Liver (tissue), 9 donors: ENCODE results near the gene AKAP13. TPM values are rescaled to one million over a fixed set of nuclear protein-coding genes. Genes with fewer than 3 reads are reported as not detected.

ENCODE experiments used
- DNase-seq: peaks from one replicate; pipeline ENCODE4 v3.0.0-alpha.2; 2017; ENCODE audit warnings: low spot score
- H3K27ac ChIP-seq, 2 donors: one replicate each; pipeline ENCODE4 v1.7.0; 2013; ENCODE audit warnings: inconsistent platforms in 2 of 2, low read length in 2 of 2, control low read depth in 1 of 2, low read depth in 1 of 2, mild to moderate bottlenecking in 1 of 2
- H3K27me3 ChIP-seq, 4 donors: one replicate each; pipeline versions ENCODE4 v1.6.1 to v1.7.0; 2013; ENCODE audit warnings: low read length in 3 of 4, inconsistent platforms in 1 of 4, mild to moderate bottlenecking in 1 of 4, moderate library complexity in 1 of 4; ENCODE audit not compliant: control insufficient read depth in 4 of 4, insufficient read depth in 4 of 4
- H3K36me3 ChIP-seq, 4 donors: one replicate each; pipeline versions ENCODE4 v1.6.1 to v1.7.0; 2013; ENCODE audit warnings: low read length in 3 of 4, mild to moderate bottlenecking in 3 of 4, low read depth in 1 of 4, moderate library complexity in 1 of 4; ENCODE audit not compliant: control insufficient read depth in 4 of 4, insufficient read depth in 3 of 4
- H3K4me1 ChIP-seq, 4 donors: one replicate each; pipeline versions ENCODE4 v1.6.1 to v1.7.0; 2013; ENCODE audit warnings: low read length in 3 of 4, mild to moderate bottlenecking in 3 of 4, moderate library complexity in 1 of 4; ENCODE audit not compliant: control insufficient read depth in 4 of 4, insufficient read depth in 4 of 4
- H3K4me3 ChIP-seq, 3 donors: one replicate each; pipeline versions ENCODE4 v1.6.1 to v1.7.0; 2013; ENCODE audit warnings: low read length in 3 of 3, control low read depth in 1 of 3, low read depth in 1 of 3, mild to moderate bottlenecking in 1 of 3
- H3K9ac ChIP-seq, 2 donors: one replicate each; pipeline ENCODE4 v1.7.0; 2013; ENCODE audit warnings: low read length in 2 of 2, mild to moderate bottlenecking in 2 of 2, moderate library complexity in 2 of 2, control low read depth in 1 of 2, low read depth in 1 of 2
- H3K9me3 ChIP-seq, 4 donors: one replicate each; pipeline versions ENCODE4 v1.6.1 to v1.7.0; 2013; ENCODE audit warnings: low read length in 3 of 4; ENCODE audit not compliant: control insufficient read depth in 4 of 4
- ATF3 ChIP-seq: IDR thresholded peaks from 2 replicates; pipeline ENCODE4 v1.6.1; 2016; ENCODE audit warnings: antibody characterized with exemption
- EGR1 ChIP-seq, 2 donors: IDR thresholded peaks; 2 replicates each; pipeline ENCODE4 v1.6.1; 2016 to 2018; ENCODE audit warnings: antibody characterized with exemption in 2 of 2, low read depth in 2 of 2
- FOXA1 ChIP-seq: IDR thresholded peaks from 2 replicates; pipeline ENCODE4 v1.6.1; 2016; ENCODE audit warnings: antibody characterized with exemption
- FOXA2 ChIP-seq: IDR thresholded peaks from 2 replicates; pipeline ENCODE4 v1.6.1; 2016; ENCODE audit warnings: antibody characterized with exemption
- GABPA ChIP-seq, 2 donors: IDR thresholded peaks in 1 of 2; conservative IDR thresholded peaks in 1 of 2; 2 replicates each; pipeline ENCODE4 v1.6.1; 2016; ENCODE audit warnings: antibody characterized with exemption in 2 of 2, mild to moderate bottlenecking in 1 of 2, moderate library complexity in 1 of 2
- HNF4A ChIP-seq, 2 donors: conservative IDR thresholded peaks; 2 replicates each; pipeline ENCODE4 v1.6.1; 2016; ENCODE audit warnings: antibody characterized with exemption in 2 of 2, mild to moderate bottlenecking in 2 of 2
- HNF4G ChIP-seq: IDR thresholded peaks from 2 replicates; pipeline ENCODE4 v1.6.1; 2016; ENCODE audit warnings: antibody characterized with exemption
- JUND ChIP-seq, 2 donors: IDR thresholded peaks; 2 replicates each; pipeline ENCODE4 v1.6.1; 2016; ENCODE audit warnings: antibody characterized with exemption in 2 of 2
- NR2F2 ChIP-seq: IDR thresholded peaks from 2 replicates; pipeline ENCODE4 v1.6.1; 2016; ENCODE audit warnings: antibody characterized with exemption
- RAD21 ChIP-seq, 2 donors: IDR thresholded peaks; 2 replicates each; pipeline ENCODE4 v1.6.1; 2016; ENCODE audit warnings: antibody characterized with exemption in 2 of 2, mild to moderate bottlenecking in 2 of 2
- REST ChIP-seq: IDR thresholded peaks from 2 replicates; pipeline ENCODE4 v1.6.1; 2016; ENCODE audit warnings: antibody characterized with exemption, mild to moderate bottlenecking
- RXRA ChIP-seq, 2 donors: IDR thresholded peaks; 2 replicates each; pipeline ENCODE4 v1.6.1; 2017 to 2018; ENCODE audit warnings: antibody characterized with exemption in 2 of 2, mild to moderate bottlenecking in 1 of 2
- SP1 ChIP-seq: IDR thresholded peaks from 2 replicates; pipeline ENCODE4 v1.6.1; 2018; ENCODE audit warnings: antibody characterized with exemption, mild to moderate bottlenecking
- TAF1 ChIP-seq: conservative IDR thresholded peaks from 2 replicates; pipeline ENCODE4 v1.6.1; 2016; ENCODE audit warnings: antibody characterized with exemption, mild to moderate bottlenecking
- YY1 ChIP-seq: IDR thresholded peaks from 2 replicates; pipeline ENCODE4 v1.6.1; 2016; ENCODE audit warnings: antibody characterized with exemption, mild to moderate bottlenecking
- ZBTB33 ChIP-seq: IDR thresholded peaks from 2 replicates; pipeline ENCODE4 v1.6.1; 2016; ENCODE audit warnings: antibody characterized with exemption
- WGBS: extraction: QIAGEN DNeasy Blood & Tissue Kit; methylation state at CpG from one replicate; pipeline ENCODE4 v1.1.7; 2013; 5-methylcytosine and 5-hydroxymethylcytosine counted together
- polyA plus RNA-seq, 2 donors: library from polyadenylated mRNA; stranded (reverse) in 1 of 2; unstranded in 1 of 2; fragments of 200-250 nt in 1 of 2; fragments of >200 nt in 1 of 2; fragmentation: Nextera tagmentation in 1 of 2; extraction: Ambion mirVana in 1 of 2; gene quantifications; one replicate each; pipeline versions ENCODE4 v1.2.1 to v1.2.3, GENCODE V29; 2013 to 2015
- total RNA-seq, 2 donors: library from RNA; depleted of rRNA; stranded (reverse); fragments of >200 nt; gene quantifications; one replicate each; pipeline ENCODE4 v1.2.3, GENCODE V29; 2014
- TF ChIP-seq, protein P1 (sequence below): fragments of 150-350 bp; IDR thresholded peaks from 2 replicates; pipeline ENCODE4 v1.5.1; 2017; ENCODE audit warnings: improper control_type of control experiment, low read depth, low read length; ENCODE audit not compliant: missing input control
- TF ChIP-seq, protein P2 (sequence below): IDR thresholded peaks from 2 replicates; pipeline ENCODE4 v1.6.1; 2016; ENCODE audit warnings: antibody characterized with exemption
- donor health status: healthy.
- donor health status: healthy.
- donor health status: healthy.
- donor health status: healthy.
- donor health status: healthy.

The AKAP13 gene
- total and polyA plus RNA-seq, 4 donors, result 18.6 to 92.3 (median 37.4) TPM

DNA sequence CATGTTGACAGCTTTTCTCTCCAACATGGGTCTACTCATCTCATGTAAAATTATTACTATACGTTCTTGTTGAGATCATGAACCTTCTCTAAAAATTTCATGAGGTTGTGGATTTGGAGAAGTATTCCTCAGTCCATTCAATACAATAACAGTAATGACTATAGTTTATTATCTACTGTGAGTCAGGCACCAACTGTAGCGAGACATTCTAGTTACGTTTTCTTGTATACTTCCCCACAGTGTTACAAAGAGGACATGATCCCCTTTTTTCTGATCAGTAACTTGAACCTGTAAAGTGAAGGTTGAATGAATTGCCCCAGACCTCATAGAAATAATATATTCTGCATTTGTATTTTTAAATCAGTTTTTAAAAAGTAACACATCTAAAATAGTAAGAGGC lies 76.4 kb downstream of the AKAP13 start (continued):
- no peak for TF ChIP-seq ZBTB33
- TF ChIP-seq SP1, result no peak

- no peak for TF ChIP-seq RAD21 (IDR thresholded peaks at IDR 0.05)
- TF ChIP-seq REST, result no peak
- no peak for TF ChIP-seq HNF4A (conservative IDR thresholded peaks at IDR 0.05)
- TF ChIP-seq, protein P1, sequence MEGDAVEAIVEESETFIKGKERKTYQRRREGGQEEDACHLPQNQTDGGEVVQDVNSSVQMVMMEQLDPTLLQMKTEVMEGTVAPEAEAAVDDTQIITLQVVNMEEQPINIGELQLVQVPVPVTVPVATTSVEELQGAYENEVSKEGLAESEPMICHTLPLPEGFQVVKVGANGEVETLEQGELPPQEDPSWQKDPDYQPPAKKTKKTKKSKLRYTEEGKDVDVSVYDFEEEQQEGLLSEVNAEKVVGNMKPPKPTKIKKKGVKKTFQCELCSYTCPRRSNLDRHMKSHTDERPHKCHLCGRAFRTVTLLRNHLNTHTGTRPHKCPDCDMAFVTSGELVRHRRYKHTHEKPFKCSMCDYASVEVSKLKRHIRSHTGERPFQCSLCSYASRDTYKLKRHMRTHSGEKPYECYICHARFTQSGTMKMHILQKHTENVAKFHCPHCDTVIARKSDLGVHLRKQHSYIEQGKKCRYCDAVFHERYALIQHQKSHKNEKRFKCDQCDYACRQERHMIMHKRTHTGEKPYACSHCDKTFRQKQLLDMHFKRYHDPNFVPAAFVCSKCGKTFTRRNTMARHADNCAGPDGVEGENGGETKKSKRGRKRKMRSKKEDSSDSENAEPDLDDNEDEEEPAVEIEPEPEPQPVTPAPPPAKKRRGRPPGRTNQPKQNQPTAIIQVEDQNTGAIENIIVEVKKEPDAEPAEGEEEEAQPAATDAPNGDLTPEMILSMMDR, result no peak
- no peak for TF ChIP-seq SP1
- no peak for TF ChIP-seq FOXA2
- TF ChIP-seq GABPA (IDR thresholded peaks at IDR 0.05 in 1 of 2, conservative IDR thresholded peaks at IDR 0.05 in 1 of 2), result no peak
- TF ChIP-seq TAF1, result no peak
- TF ChIP-seq, protein P2, sequence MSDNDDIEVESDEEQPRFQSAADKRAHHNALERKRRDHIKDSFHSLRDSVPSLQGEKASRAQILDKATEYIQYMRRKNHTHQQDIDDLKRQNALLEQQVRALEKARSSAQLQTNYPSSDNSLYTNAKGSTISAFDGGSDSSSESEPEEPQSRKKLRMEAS, result no peak
- no peak for TF ChIP-seq ATF3
- no peak for TF ChIP-seq HNF4G
- no peak for TF ChIP-seq FOXA1
- no peak for TF ChIP-seq YY1
- no peak for TF ChIP-seq NR2F2
- no peak for TF ChIP-seq JUND (IDR thresholded peaks at IDR 0.05)
- no peak for TF ChIP-seq EGR1 (IDR thresholded peaks at IDR 0.05; ENCODE audit: low read depth in 2 of 2)
- no peak for TF ChIP-seq RXRA (IDR thresholded peaks at IDR 0.05)
- no peak for TF ChIP-seq ZBTB33
- Histone ChIP-seq H3K9ac (no peak overlapping the region), H3K4me1 (peaks cover 0 to 6% (median 0%) of the 10 kb centered on the region in 4 donors), H3K4me3 (no peak overlapping the region), H3K9me3 (no peaks in the 10 kb centered on the region), H3K36me3 (no peaks in the 10 kb centered on the region), H3K27me3 (no peaks in the 10 kb centered on the region), H3K27ac (no peak overlapping the region)
- no peak for DNase-seq
- WGBS, result 90% methylated on average over 8 of the region's 8 CpGs
These were observed 77.1 kb downstream of the AKAP13 start for GRCh38 chr15:85457392-85457968.
